ENCODE data around the gene RHOH.

Gene RHOH

DNA sequence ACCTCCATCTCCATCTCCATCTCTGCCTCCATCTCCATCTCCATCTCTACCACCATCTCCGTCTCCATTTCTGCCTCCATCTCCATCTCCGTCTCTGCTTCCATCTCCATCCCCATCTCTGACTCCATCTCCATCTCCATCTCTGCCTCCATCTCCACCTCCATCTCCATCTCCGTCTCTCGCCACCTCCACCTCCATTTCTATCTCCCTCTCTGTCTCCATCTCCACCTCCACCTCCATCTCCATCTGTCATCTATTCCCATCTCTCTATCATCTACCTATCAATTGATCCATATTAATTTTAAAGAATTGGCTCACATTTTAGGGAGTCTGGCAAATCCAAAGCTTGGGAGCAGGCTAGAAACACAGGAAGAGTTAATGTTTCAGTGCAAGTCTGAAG, 98.7 kb downstream of the RHOH start:
- DNase-seq (ENCODE audit: low read depth): no peak
